Esophagus (tissue), 2 donors: ENCODE data around the gene KCP. TPM values are rescaled to one million over a fixed set of nuclear protein-coding genes. Genes with fewer than 3 reads are reported as not detected.

Experiments used
- H3K27ac ChIP-seq, 2 donors: one replicate each; pipeline ENCODE4 v1.5.1; 2013; ENCODE audit warnings: low read depth in 2 of 2, mild to moderate bottlenecking in 2 of 2, inconsistent platforms in 1 of 2, low read length in 1 of 2, moderate library complexity in 1 of 2
- H3K27me3 ChIP-seq, 2 donors: one replicate each; pipeline ENCODE4 v1.6.1; 2013; ENCODE audit warnings: low read length in 2 of 2, control low read depth in 1 of 2, mild to moderate bottlenecking in 1 of 2; ENCODE audit not compliant: insufficient read depth in 2 of 2, control insufficient read depth in 1 of 2
- H3K36me3 ChIP-seq, 2 donors: one replicate each; pipeline ENCODE4 v1.6.1; 2013; ENCODE audit warnings: low read length in 1 of 2; ENCODE audit not compliant: control insufficient read depth in 2 of 2, insufficient read depth in 2 of 2
- H3K4me1 ChIP-seq, 2 donors: one replicate each; pipeline ENCODE4 v1.6.1; 2013; ENCODE audit warnings: low read length in 1 of 2; ENCODE audit not compliant: control insufficient read depth in 2 of 2, insufficient read depth in 2 of 2
- H3K4me3 ChIP-seq, 2 donors: one replicate each; pipeline ENCODE4 v1.5.1; 2013; ENCODE audit warnings: low read length in 2 of 2, mild to moderate bottlenecking in 2 of 2, low read depth in 1 of 2, moderate library complexity in 1 of 2
- H3K9me3 ChIP-seq, 2 donors: one replicate each; pipeline ENCODE4 v1.6.1; 2013; ENCODE audit warnings: mild to moderate bottlenecking in 2 of 2, low read depth in 1 of 2, low read length in 1 of 2, moderate library complexity in 1 of 2; ENCODE audit not compliant: control insufficient read depth in 2 of 2, insufficient read depth in 1 of 2
- WGBS, 2 donors: extraction: QIAGEN DNeasy Blood & Tissue Kit; methylation state at CpG; one replicate each; pipeline ENCODE4 v1.1.7; 2013; 5-methylcytosine and 5-hydroxymethylcytosine counted together
- polyA plus RNA-seq, 2 donors: library from polyadenylated mRNA; stranded (reverse); fragments of 200-250 nt; gene quantifications; one replicate each; pipeline ENCODE4 v1.2.3, GENCODE V29; 2013
- donor health status: healthy with polysubstance abuse.
- donor health status: Bipolar disorder and iron deficiency.

KCP gene
- polyA plus RNA-seq, 2 donors = 1.4 to 5.5 TPM

- Histone ChIP-seq H3K4me1 (no peaks in the 10 kb centered on the region), H3K27ac (no peak overlapping the region), H3K36me3 (peaks cover 0 to 12% of the 10 kb centered on the region in 2 donors), H3K9me3 (no peaks in the 10 kb centered on the region), H3K4me3 (no peak overlapping the region), H3K27me3 (no peaks in the 10 kb centered on the region)
- WGBS, 2 donors = 90 to 94% methylated on average over 16 of the region's 16 CpGs
Measured at GRCh38 chr7:128849156-128849515, 61.4 kb downstream of the KCP start.

GRCh38 chr7:128848289-128849155 lies 62.0 kb downstream of the KCP start:
- Histone ChIP-seq H3K9me3 (no peaks in the 10 kb centered on the region), H3K36me3 (peaks cover 0 to 11% of the 10 kb centered on the region in 2 donors), H3K27ac (no peak overlapping the region), H3K4me1 (no peaks in the 10 kb centered on the region), H3K27me3 (no peaks in the 10 kb centered on the region), H3K4me3 (no peak overlapping the region)
- 91 to 92% methylated on average over 31 of the region's 31 CpGs for WGBS, 2 donors

- Histone ChIP-seq H3K27ac (no peak overlapping the region), H3K9me3 (no peaks in the 10 kb centered on the region), H3K27me3 (no peaks in the 10 kb centered on the region), H3K36me3 (peaks cover 0 to 11% of the 10 kb centered on the region in 2 donors), H3K4me1 (no peaks in the 10 kb centered on the region), H3K4me3 (no peak overlapping the region)
- 89 to 91% methylated on average over 17 of the region's 17 CpGs for WGBS, 2 donors
Measured at GRCh38 chr7:128847721-128848211, 62.7 kb downstream of the KCP start.

- 86 to 93% methylated on average over 14 of the region's 14 CpGs for WGBS, 2 donors
- Histone ChIP-seq H3K27ac (no peak overlapping the region), H3K4me3 (no peak overlapping the region), H3K4me1 (peaks cover 0 to 5% of the 10 kb centered on the region in 2 donors), H3K36me3 (peaks cover 0 to 11% of the 10 kb centered on the region in 2 donors), H3K9me3 (no peaks in the 10 kb centered on the region), H3K27me3 (no peaks in the 10 kb centered on the region)
Measured at GRCh38 chr7:128846781-128847444, 63.6 kb downstream of the KCP start.

- H3K36me3 ChIP-seq = peaks cover 0 to 11% of the 10 kb centered on the region in 2 donors
- no peaks in the 10 kb centered on the region for H3K27me3 ChIP-seq
- H3K27ac ChIP-seq = no peak overlapping the region
- no peaks in the 10 kb centered on the region for H3K9me3 ChIP-seq
- 80 to 82% methylated on average over 19 of the region's 19 CpGs for WGBS, 2 donors
- H3K4me3 ChIP-seq = no peak overlapping the region
- H3K4me1 ChIP-seq = peaks cover 0 to 5% of the 10 kb centered on the region in 2 donors
Measured at GRCh38 chr7:128845987-128846386, 64.5 kb downstream of the KCP start.

- Histone ChIP-seq H3K27ac (no peak overlapping the region), H3K4me1 (peaks cover 0 to 6% of the 10 kb centered on the region in 2 donors), H3K36me3 (peaks cover 0 to 11% of the 10 kb centered on the region in 2 donors), H3K4me3 (no peak overlapping the region), H3K9me3 (no peaks in the 10 kb centered on the region), H3K27me3 (no peaks in the 10 kb centered on the region)
- WGBS, 2 donors = 72 to 77% methylated on average over 5 of the region's 5 CpGs
Measured at GRCh38 chr7:128845475-128845874, 65.0 kb downstream of the KCP start.

GRCh38 chr7:128844777-128845311 lies 65.7 kb downstream of the KCP start:
- no peak overlapping the region for H3K4me3 ChIP-seq

GRCh38 chr7:128843938-128844621 lies 66.4 kb downstream of the KCP start:
- H3K36me3 ChIP-seq = peaks cover 0 to 14% of the 10 kb centered on the region in 2 donors
- H3K4me1 ChIP-seq = peaks cover 0 to 12% of the 10 kb centered on the region in 2 donors
- H3K27me3 ChIP-seq = no peaks in the 10 kb centered on the region
- H3K4me3 ChIP-seq = no peak overlapping the region
- H3K27ac ChIP-seq = no peak overlapping the region
- H3K9me3 ChIP-seq = no peaks in the 10 kb centered on the region
- WGBS, 2 donors = 90 to 92% methylated on average over 17 of the region's 17 CpGs

More at GRCh38 chr7:128844777-128845311, 65.7 kb downstream of the KCP start:
- no peak overlapping the region for H3K27ac ChIP-seq
- no peaks in the 10 kb centered on the region for H3K9me3 ChIP-seq
- no peaks in the 10 kb centered on the region for H3K27me3 ChIP-seq
- H3K36me3 ChIP-seq = peaks cover 0 to 11% of the 10 kb centered on the region in 2 donors
- 91 to 92% methylated on average over 25 of the region's 25 CpGs for WGBS, 2 donors
- H3K4me1 ChIP-seq = peaks cover 0 to 12% of the 10 kb centered on the region in 2 donors
